Endothelial cell of umbilical vein (primary cell): Measurements from ENCODE around the gene RCAN1. TPM values are rescaled to one million over a fixed set of nuclear protein-coding genes. Genes with fewer than 3 reads are reported as not detected.

Experiments
- BruUV-seq: library from RNA; stranded (reverse); fragments of 400-500 nt; replicated peaks from 2 replicates; lab custom pipeline; 2021; lab: Mats Ljungman, UMichigan
- CTCF ChIA-PET: fragments of 300-600, 350-600 bp; sonication (Branson Sonifier 250); formaldehyde crosslinking; loops from one replicate; lab custom pipeline; 2021; ENCODE audit warnings: antibody characterized with exemption, inconsistent platforms; lab: Charles Lee
- POLR2A ChIA-PET: fragments of 300-600, 350-600 bp; sonication (Branson Sonifier 250); formaldehyde crosslinking; loops from one replicate; lab custom pipeline; 2021; ENCODE audit warnings: antibody characterized with exemption, inconsistent platforms; lab: Charles Lee
- DNase-seq: peaks from one replicate; pipeline ENCODE4 v3.0.0-alpha.2; 2011; ENCODE audit warnings: low read depth, low spot score
- FAIRE-seq: peaks from 2 replicates; lab custom pipeline; 2011; peaks lifted over from hg19 to GRCh38; lab: Jason Lieb, UNC
- H2AFZ ChIP-seq: 2 replicates; pipeline ENCODE4 v1.6.0; 2012; ENCODE audit warnings: low read depth, low read length, control low read depth, inconsistent platforms
- H3K27ac ChIP-seq: 2 replicates; pipeline ENCODE4 v1.5.1; 2011; ENCODE audit warnings: low read depth, mild to moderate bottlenecking, control low read depth, low read length, moderate library complexity; ENCODE audit not compliant: insufficient read depth
- H3K27me3 ChIP-seq, 2 experiments: 2 replicates each; pipeline versions ENCODE4 v1.6.0 to v1.6.1; 2011; ENCODE audit warnings: low read length in 2 of 2, mixed read lengths in 1 of 2; ENCODE audit not compliant: control insufficient read depth in 2 of 2, insufficient read depth in 2 of 2
- H3K36me3 ChIP-seq, 2 experiments: 2 replicates in 1 of 2; 3 replicates in 1 of 2; pipeline ENCODE4 v1.5.1; 2011; ENCODE audit warnings: low read length in 2 of 2, mild to moderate bottlenecking in 1 of 2, moderate library complexity in 1 of 2; ENCODE audit not compliant: control insufficient read depth in 2 of 2, insufficient read depth in 2 of 2; ENCODE audit errors: extremely low read depth in 1 of 2
- H3K4me1 ChIP-seq: 3 replicates; pipeline ENCODE4 v1.5.1; 2011; ENCODE audit warnings: mild to moderate bottlenecking, low read length; ENCODE audit not compliant: control insufficient read depth, insufficient read depth; ENCODE audit errors: extremely low read depth
- H3K4me2 ChIP-seq: 2 replicates; pipeline ENCODE4 v1.6.1; 2011; ENCODE audit warnings: low read length, control low read depth, mixed read lengths; ENCODE audit not compliant: insufficient read depth
- H3K4me3 ChIP-seq, 3 experiments: fragments of 200-600 bp in 1 of 3; sonication (generic), shearing (Covaris generic) in 1 of 3; replicated peaks in 1 of 3; 2 replicates each; pipeline ENCODE4 v1.5.1; 2011 to 2016; ENCODE audit warnings: control low read depth in 3 of 3, low read length in 3 of 3, mild to moderate bottlenecking in 2 of 3, inconsistent platforms in 1 of 3, low read depth in 1 of 3, moderate library complexity in 1 of 3; ENCODE audit not compliant: insufficient read depth in 1 of 3
- H3K79me2 ChIP-seq: 2 replicates; pipeline ENCODE4 v1.6.0; 2012; ENCODE audit warnings: low read length, inconsistent platforms; ENCODE audit not compliant: control insufficient read depth, insufficient read depth
- H3K9ac ChIP-seq: replicated peaks from 2 replicates; pipeline ENCODE3; 2011; ENCODE audit warnings: low read length, control low read depth; ENCODE audit not compliant: insufficient read depth; ENCODE audit errors: extremely low read depth
- H3K9me1 ChIP-seq: replicated peaks from 3 replicates; pipeline ENCODE4 v1.6.0; 2011; ENCODE audit warnings: mild to moderate bottlenecking, low read length; ENCODE audit not compliant: control insufficient read depth, insufficient read depth; ENCODE audit errors: extremely low read depth
- H3K9me3 ChIP-seq: replicated peaks from 2 replicates; pipeline ENCODE4 v1.5.1; 2012; ENCODE audit warnings: low read length, inconsistent platforms; ENCODE audit not compliant: control insufficient read depth, insufficient read depth
- H4K20me1 ChIP-seq: replicated peaks from 2 replicates; pipeline ENCODE3; 2011; ENCODE audit warnings: mild to moderate bottlenecking, low read length; ENCODE audit not compliant: control insufficient read depth, insufficient read depth; ENCODE audit errors: extremely low read depth
- EZH2 ChIP-seq: IDR thresholded peaks from 2 replicates; pipeline ENCODE4 v1.6.1; 2012; ENCODE audit warnings: borderline replicate concordance, low read depth, mild to moderate bottlenecking, moderate library complexity, low read length, inconsistent platforms; ENCODE audit not compliant: severe bottlenecking
- FOS ChIP-seq: IDR thresholded peaks from 2 replicates; pipeline ENCODE4 v1.6.1; 2011; ENCODE audit warnings: mild to moderate bottlenecking, low read length, moderate library complexity, borderline replicate concordance; ENCODE audit not compliant: insufficient read depth
- GATA2 ChIP-seq: IDR thresholded peaks from 2 replicates; pipeline ENCODE4 v1.7.0; 2011; ENCODE audit warnings: low read depth, mild to moderate bottlenecking, moderate library complexity, mixed read lengths, low read length; ENCODE audit not compliant: insufficient read length, insufficient read depth
- JUN ChIP-seq: IDR thresholded peaks from 2 replicates; pipeline ENCODE4 v1.6.1; 2011; ENCODE audit warnings: borderline replicate concordance, low read depth; ENCODE audit not compliant: insufficient read length, insufficient read depth
- MYC ChIP-seq: IDR thresholded peaks from one replicate; pipeline ENCODE4 v1.6.1; 2011; ENCODE audit warnings: mild to moderate bottlenecking, low read depth, low read length
- POLR2A ChIP-seq: IDR thresholded peaks from 2 replicates; pipeline ENCODE4 v1.6.1; 2012; ENCODE audit warnings: low read depth, mild to moderate bottlenecking, control low read depth, low read length
- POLR2AphosphoS5 ChIP-seq: IDR thresholded peaks from 2 replicates; pipeline ENCODE4 v1.6.1; 2012; ENCODE audit warnings: low read depth, mild to moderate bottlenecking, control low read depth, low read length, moderate library complexity; ENCODE audit not compliant: insufficient read depth
- dilution Hi-C: fragments of 300-500 bp; cut with MboI; formaldehyde crosslinking; loops from one replicate; pipeline ENCODE4 v1.15.0; 2019; ENCODE audit warnings: low sequenced_read_pairs; ENCODE audit not compliant: extremely low pct_ligation_motif_present
- intact Hi-C: fragments of 100-400 bp; cut with micrococcal nuclease; formaldehyde crosslinking; loops from one replicate; pipeline ENCODE4 v1.10.0; 2022
- polyA plus RNA-seq, 4 experiments: library from polyadenylated mRNA; depleted of rRNA in 3 of 4; stranded (reverse) in 3 of 4; unstranded in 1 of 4; fragments of >200 nt; gene quantifications; 2 replicates each; pipeline versions ENCODE4 v1.2.1 to v1.2.3, GENCODE V29; 2011 to 2012; ENCODE audit warnings: missing spikeins in 1 of 4
- total RNA-seq: library from RNA; stranded (reverse); gene quantifications from 2 replicates; pipeline ENCODE4 v1.2.3, GENCODE V29; 2021
- TF ChIP-seq, protein P1 (sequence below): IDR thresholded peaks from 2 replicates; pipeline ENCODE4 v1.6.1; 2011; ENCODE audit not compliant: insufficient read depth, insufficient read length
- TF ChIP-seq, protein P2 (sequence below), 2 donors: IDR thresholded peaks; 1 replicate in 1 of 2; 2 replicates in 1 of 2; pipeline ENCODE4 v1.5.1; 2011; ENCODE audit warnings: low read length in 2 of 2, mild to moderate bottlenecking in 2 of 2, moderate library complexity in 2 of 2, control low read depth in 1 of 2, inconsistent platforms in 1 of 2, low read depth in 1 of 2; ENCODE audit not compliant: insufficient read depth in 1 of 2; ENCODE audit errors: extremely low read depth in 1 of 2

Gene RCAN1
- total and polyA plus RNA-seq, 2 donors (not counting 3 experiments of a cell fraction or from before 2014, with no cell fraction given), result 9.7 to 16.5 TPM

DNA sequence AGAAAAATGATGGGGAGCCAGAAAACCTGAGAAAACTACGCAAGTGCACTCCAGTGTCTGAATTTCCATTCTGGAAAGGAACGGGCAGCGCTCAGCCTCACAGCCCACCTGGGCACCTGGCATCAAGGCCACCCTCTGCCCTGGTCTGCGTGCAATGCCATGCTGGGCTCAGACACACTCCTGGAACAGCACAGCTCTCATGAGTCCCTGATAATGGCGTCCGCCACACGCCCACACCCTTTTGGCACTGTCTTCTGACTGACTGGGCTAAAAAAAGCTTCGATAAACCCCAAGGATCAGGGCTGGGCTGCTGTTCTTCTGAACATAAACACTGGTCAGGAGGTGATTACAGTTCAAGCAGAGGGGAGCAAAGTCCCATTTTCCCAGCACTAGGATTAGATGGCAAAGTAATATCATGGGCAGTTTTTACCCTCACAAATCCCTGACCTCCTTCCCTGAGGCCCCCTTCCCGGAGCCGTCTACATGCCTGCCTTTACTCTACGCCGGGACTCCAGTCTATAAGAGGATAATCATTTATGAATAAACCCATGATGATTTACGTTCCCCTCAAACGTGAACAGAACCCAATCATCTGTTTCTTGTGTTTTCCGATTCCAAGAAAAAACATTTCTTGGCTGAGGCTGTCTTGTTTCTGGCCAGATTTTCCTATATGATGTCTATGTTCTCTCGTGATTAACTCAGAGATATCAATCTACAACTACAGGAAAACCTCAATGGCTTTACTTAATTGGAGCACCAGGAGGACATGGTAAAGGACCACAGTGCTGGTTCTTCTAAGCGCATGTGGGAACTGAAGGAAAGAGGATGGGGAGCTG lies 22.6 kb downstream of the RCAN1 start:
- no peaks in the 10 kb centered on the region for H3K9me3 ChIP-seq

More for the DNA sequence above, 22.6 kb downstream of the RCAN1 start:
- H3K9me1 ChIP-seq, result no peaks in the 10 kb centered on the region
- H2AFZ ChIP-seq, result no peak overlapping the region
- CTCF ChIA-PET, result interaction anchor here (1.2 to 4.7 kb wide), 4 partner anchors 9 to 84 kb away, joined by 3 to 32 read pairs (median 14); no protein-coding TSS in a partner anchor
- intact Hi-C loops, result no loop called here
- H3K27ac ChIP-seq, result no peak overlapping the region
- H3K79me2 ChIP-seq, result no peaks in the 10 kb centered on the region
- no peaks in the 10 kb centered on the region for H4K20me1 ChIP-seq
- H3K27me3 ChIP-seq, result no peaks in the 10 kb centered on the region
- no peaks in the 10 kb centered on the region for H3K36me3 ChIP-seq
- BruUV-seq, result no TSS peak
- TF ChIP-seq EZH2 (no peak), JUN (no peak), GATA2 (no peak), MYC (no peak), POLR2AphosphoS5 (no peak), FOS (no peak), POLR2A (no peak)
- TF ChIP-seq, protein P1, sequence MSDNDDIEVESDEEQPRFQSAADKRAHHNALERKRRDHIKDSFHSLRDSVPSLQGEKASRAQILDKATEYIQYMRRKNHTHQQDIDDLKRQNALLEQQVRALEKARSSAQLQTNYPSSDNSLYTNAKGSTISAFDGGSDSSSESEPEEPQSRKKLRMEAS, result no peak
- TF ChIP-seq, protein P2, sequence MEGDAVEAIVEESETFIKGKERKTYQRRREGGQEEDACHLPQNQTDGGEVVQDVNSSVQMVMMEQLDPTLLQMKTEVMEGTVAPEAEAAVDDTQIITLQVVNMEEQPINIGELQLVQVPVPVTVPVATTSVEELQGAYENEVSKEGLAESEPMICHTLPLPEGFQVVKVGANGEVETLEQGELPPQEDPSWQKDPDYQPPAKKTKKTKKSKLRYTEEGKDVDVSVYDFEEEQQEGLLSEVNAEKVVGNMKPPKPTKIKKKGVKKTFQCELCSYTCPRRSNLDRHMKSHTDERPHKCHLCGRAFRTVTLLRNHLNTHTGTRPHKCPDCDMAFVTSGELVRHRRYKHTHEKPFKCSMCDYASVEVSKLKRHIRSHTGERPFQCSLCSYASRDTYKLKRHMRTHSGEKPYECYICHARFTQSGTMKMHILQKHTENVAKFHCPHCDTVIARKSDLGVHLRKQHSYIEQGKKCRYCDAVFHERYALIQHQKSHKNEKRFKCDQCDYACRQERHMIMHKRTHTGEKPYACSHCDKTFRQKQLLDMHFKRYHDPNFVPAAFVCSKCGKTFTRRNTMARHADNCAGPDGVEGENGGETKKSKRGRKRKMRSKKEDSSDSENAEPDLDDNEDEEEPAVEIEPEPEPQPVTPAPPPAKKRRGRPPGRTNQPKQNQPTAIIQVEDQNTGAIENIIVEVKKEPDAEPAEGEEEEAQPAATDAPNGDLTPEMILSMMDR (IDR thresholded peaks at IDR 0.05; ENCODE audit: extremely low read depth in 1 of 2, insufficient read depth in 1 of 2, low read depth in 1 of 2, low read length in 2 of 2), result no peak
- H3K4me3 ChIP-seq, result no peak overlapping the region
- H3K4me2 ChIP-seq, result no peak overlapping the region
- dilution Hi-C loops, result no loop called here
- H3K4me1 ChIP-seq, result no peaks in the 10 kb centered on the region
- H3K9ac ChIP-seq, result no peak overlapping the region
- POLR2A ChIA-PET, result interaction anchor here (0.5 kb wide), 1 partner anchor 15 kb away, joined by 3 read pairs; no protein-coding TSS in a partner anchor
- FAIRE-seq, result no peak
- peak; percentile 16 for DNase-seq
